HG02884 (cell line): ENCODE results near the gene TPBGL.
"Not testable (repeated sequence)": the region's sequence is repeated elsewhere in the genome, so short reads cannot be mapped to it uniquely, and the experiment has no call there.

ENCODE experiments used
- ATAC-seq: cut with Tn5 transposase; IDR thresholded peaks from one replicate; pipeline ENCODE4 v1.9.1; 2021; ENCODE audit warnings: mild to moderate bottlenecking, moderate library complexity; ENCODE audit not compliant: unreplicated experiment

The TPBGL gene

DNA sequence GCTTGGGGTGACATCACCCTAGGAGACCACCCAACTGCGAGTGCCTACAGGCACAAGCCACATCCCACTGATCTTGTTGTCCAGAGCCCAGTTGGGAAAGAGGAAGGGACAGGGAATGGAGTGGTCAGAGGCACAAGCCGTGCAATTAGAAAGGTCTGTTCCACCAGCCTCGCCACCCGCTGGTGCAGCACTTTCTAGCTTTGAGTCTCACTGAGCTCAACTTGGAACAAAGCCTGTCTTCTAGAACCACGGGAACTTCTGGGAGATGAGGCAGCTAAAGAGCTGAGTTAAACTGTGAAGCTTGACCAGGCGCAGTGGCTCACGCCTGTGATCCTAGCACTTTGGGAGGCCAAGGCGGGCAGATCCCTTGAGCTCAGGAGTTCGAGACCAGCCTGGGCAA, 29.3 kb downstream of the TPBGL start:
- ATAC-seq, result no peak

DNA sequence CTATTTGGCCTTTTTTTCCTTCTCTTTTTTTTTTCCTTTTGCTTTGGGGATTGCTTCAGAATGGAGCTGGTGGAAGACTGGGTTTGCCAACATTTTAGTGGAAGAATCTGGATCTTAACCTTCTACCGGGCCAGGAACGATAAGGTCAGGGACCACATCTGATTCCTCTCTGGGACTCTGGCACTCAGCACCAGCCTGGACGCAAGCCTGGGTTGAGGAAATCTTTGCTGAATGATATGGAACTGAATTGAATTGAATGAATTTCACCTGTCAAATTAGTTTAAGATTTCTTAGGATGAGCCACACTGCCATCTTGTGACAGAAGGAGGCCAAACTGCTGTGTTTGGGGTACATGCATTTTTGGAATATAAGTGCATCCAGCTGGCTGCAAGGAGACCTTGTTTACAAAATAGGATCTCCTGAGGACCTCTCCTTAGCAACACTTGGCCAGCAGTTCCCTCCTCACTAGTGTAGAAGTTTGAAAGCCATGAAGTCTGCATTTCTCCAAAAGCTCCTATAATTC, 30.4 kb downstream of the TPBGL start:
- ATAC-seq, result no peak

DNA sequence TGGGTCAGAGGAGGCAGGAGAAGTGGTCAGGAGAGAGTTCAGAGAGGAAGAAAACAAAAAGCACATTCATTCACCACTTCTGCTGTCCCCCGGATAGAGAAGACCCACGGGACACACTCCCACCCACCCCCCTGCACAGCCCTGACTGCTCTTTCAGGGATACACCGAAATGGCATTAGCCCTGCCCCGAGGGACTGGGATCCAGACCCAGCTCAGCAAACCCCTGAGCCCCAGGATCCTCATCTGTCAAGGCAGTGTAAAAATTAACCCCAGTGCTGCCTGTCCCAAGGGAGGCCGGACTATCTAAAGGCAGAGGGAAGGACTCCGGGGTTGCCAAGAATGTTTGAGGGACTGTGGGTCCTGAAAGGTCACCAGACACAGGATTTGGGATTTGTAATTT, 31.2 kb downstream of the TPBGL start:
- no peak for ATAC-seq

DNA sequence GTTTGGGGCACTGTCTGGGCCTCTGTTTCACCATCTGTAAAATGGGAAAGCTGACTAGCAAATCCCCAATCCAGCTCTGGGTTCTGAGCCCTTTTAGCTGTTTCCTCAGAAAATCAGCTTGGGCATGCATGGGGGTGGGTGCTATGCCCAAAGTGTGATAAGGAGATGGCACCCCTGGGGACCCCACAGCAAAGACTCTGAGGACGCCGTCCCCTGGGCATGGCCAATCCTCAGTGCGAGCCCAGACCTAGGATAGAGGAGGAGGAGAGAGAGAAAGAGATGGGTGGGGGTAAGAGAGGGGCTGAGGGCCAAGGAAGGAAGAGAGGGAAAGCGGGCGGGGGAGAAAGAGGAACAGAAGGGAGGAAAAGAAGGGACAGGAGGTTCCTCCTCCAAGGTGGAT, 31.8 kb downstream of the TPBGL start:
- ATAC-seq, result no peak

DNA sequence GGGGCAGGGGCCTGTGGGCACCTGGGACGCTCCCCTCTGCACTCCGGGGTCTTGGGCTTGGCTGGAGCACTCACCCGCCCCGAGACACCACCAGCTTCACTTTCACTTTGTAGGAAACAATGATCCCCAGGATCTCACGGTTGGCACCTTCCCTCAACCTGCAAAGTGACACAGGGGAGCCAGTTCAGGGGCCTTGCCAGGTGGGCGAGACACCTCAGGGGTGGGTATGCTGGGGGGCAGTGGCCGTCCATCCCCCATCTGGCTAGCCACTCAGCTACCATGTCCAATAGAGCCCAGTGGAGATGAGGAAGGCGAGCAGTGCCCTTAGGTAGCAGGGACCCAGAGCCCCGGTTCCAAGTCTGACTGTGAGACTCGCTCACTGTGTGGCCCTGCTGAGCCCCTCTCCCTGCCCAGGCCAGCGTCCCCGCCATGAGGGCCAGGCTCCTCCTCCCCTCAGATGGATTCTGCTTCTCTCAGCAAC, 32.3 kb downstream of the TPBGL start:
- no peak for ATAC-seq

GRCh38 chr11:75273411-75274391, 33.1 kb downstream of the TPBGL start:
- no peak for ATAC-seq

DNA sequence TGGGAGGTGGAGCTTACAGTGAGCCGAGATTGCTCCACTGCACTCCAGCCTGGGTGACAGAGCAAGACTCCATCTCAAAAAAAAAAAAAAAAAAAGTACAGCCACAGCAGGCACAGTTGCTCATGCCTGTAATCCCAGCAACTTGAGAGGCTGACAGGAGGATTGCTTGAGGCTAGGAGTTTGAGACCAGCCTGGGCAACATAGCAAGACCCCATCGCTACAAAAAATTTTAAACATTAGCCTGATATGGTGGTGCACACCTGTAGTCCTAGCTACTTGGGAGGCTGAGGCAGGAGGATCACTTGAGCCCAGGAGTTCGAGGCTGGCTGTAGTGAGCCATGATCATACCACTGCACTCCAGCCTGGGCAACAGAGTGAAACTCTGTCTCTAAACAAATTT, 34.1 kb downstream of the TPBGL start:
- not testable (repeated sequence) for ATAC-seq

GRCh38 chr11:75275581-75275980, 35.0 kb downstream of the TPBGL start:
- no peak for ATAC-seq

DNA sequence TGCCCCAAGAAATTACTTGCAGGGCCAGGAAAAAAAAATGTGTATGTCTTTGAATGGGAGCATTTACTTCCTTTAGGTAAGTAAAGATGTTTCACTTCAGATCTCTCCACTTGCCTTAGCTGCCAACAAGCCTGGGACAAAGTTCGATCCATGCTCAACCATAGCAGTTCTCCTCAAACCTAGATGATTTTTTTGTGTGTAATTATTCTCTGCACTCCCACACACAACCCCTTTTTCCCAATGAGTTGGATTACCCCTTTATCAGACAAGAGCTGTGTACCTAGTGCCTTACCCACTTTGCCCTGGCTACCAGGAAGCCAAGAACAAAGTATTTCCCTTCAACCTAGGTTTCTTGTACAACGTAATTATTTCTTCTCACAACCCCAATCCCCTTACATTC, 35.6 kb downstream of the TPBGL start:
- no peak for ATAC-seq

- no peak for ATAC-seq
Measured at GRCh38 chr11:75276686-75277085, 36.1 kb downstream of the TPBGL start.

DNA sequence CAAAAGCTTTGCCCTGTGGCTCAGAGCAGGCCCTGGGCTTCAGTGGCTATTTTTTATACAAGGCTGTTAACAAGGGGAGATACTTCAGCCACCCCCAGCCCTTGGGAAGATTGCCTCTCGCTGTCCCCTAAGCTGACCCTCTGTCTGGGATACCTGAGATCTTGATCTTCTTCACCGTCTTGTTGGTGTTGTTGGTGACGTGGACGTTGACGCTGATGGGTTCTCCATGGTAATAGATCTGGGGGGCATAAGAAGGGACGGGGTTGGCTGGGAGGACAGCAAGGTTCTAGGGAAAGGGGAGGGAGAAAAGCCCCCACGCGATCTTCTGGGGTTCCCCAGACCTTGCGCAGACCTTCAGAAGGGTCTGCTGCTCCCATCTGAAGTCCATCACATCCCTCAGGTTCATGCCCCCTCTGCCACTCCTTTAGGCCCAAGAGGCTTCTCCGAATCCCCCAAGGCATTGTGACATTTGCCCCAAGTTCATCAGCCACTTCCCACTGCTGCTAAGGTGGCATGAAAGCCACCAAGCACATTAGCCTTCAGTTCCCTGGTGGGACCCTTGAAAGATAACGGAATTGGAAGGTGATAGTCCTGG, 36.7 kb downstream of the TPBGL start:
- no peak for ATAC-seq

- ATAC-seq, result no peak
Measured at GRCh38 chr11:75277991-75278790, 37.6 kb downstream of the TPBGL start.

- ATAC-seq, result no peak
Measured at GRCh38 chr11:75279273-75279672, 38.7 kb downstream of the TPBGL start.

GRCh38 chr11:75280227-75280701, 39.7 kb downstream of the TPBGL start:
- ATAC-seq, result no peak

GRCh38 chr11:75280770-75281468, 40.3 kb downstream of the TPBGL start:
- ATAC-seq, result no peak

GRCh38 chr11:75281469-75282095, 41.0 kb downstream of the TPBGL start:
- ATAC-seq, result no peak

DNA sequence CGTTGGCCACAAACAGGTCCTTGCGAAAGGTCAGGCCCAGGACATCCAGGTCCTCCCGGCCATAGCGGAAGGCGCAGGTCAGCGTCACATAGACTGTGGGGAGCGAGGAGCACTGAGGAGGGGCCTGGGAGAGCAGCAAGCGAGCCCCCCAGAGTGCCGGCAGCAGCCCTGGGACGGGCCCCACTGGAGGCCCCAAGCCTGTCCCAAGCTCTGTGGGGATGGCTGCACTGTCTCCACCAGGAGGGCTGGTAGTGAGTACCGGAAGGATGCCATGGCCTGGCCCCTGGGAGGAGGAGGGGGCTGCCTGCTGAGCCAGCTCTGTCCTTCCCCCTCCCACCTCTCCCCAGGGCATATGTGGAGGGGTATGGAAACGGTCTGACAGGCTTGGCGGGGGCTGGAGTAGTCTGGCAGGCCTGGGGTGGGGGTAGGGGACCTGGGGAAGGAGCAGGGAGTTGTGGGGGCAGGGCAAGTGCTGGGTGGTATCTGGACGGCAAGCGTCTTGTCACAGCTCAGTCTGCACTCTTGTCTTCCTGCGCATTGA, 42.9 kb downstream of the TPBGL start:
- no peak for ATAC-seq

DNA sequence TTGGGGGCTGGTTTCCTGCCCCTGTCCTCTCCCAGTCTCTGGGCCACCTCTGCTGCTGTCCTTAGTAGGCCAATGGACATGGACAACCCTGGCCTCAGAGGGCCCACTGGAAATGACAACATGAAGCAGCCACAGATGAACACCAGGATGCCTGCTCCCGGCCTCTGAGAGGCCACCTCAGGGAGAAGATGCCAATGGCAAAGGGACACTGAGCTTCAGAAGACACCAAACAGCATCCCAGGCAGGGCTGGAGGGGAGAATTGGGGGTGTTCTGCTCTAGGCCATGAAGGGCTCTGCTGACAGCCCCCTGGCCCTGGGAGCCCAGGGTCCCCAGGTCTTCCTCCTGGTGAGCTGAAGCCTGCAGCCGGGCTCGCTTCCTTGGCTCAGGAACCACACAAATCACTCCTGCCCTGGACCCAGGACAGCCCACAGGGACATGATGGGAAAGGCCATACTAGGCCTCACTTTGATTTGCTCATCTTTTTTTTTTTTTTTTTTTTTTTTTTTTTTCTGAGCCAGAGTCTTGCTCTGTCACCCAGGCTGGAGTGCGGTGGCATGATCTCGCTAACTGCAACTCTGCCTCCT, 45.3 kb downstream of the TPBGL start:
- ATAC-seq, result no peak

GRCh38 chr11:75286826-75287465, 46.4 kb downstream of the TPBGL start:
- no peak for ATAC-seq
